GM23248 (cell line): ENCODE results near the gene RNASE8. TPM values are rescaled to one million over a fixed set of nuclear protein-coding genes. Genes with fewer than 3 reads are reported as not detected.

Experiments
- DNase-seq: peaks from one replicate; pipeline ENCODE4 v3.0.0-alpha.2; 2015
- H2AFZ ChIP-seq: fragments of 200-600 bp; sonication (generic); 2 replicates; pipeline ENCODE4 v1.6.1; 2016; ENCODE audit warnings: antibody characterized with exemption
- H3F3A ChIP-seq: fragments of 200-600 bp; sonication (generic); 2 replicates; pipeline ENCODE4 v1.6.1; 2016; ENCODE audit warnings: mild to moderate bottlenecking, antibody characterized with exemption, mixed run types; ENCODE audit not compliant: insufficient read depth
- H3K27ac ChIP-seq: fragments of 200-600 bp; sonication (generic); 2 replicates; pipeline ENCODE4 v1.5.1; 2016; ENCODE audit warnings: mild to moderate bottlenecking
- H3K27me3 ChIP-seq: fragments of 200-600 bp; sonication (generic); replicated peaks from 2 replicates; pipeline ENCODE4 v1.6.1; 2016; ENCODE audit warnings: mild to moderate bottlenecking; ENCODE audit not compliant: insufficient read depth
- H3K36me3 ChIP-seq: fragments of 200-600 bp; sonication (generic); 2 replicates; pipeline ENCODE4 v1.6.1; 2016; ENCODE audit warnings: low read depth, mild to moderate bottlenecking
- H3K4me1 ChIP-seq: fragments of 200-600 bp; sonication (generic); 2 replicates; pipeline ENCODE4 v1.6.1; 2016; ENCODE audit warnings: mild to moderate bottlenecking; ENCODE audit not compliant: insufficient read depth
- H3K4me2 ChIP-seq: fragments of 200-600 bp; sonication (generic); one replicate; pipeline ENCODE4 v1.6.1; 2016; ENCODE audit warnings: mild to moderate bottlenecking; ENCODE audit not compliant: unreplicated experiment
- H3K4me3 ChIP-seq: fragments of 200-600 bp; sonication (generic); 2 replicates; pipeline ENCODE4 v1.5.1; 2016; ENCODE audit warnings: mild to moderate bottlenecking
- H3K79me2 ChIP-seq: fragments of 200-600 bp; sonication (generic); 2 replicates; pipeline ENCODE4 v1.6.1; 2016; ENCODE audit warnings: mild to moderate bottlenecking; ENCODE audit not compliant: insufficient read depth
- H3K9ac ChIP-seq: fragments of 200-600 bp; sonication (generic); 2 replicates; pipeline ENCODE4 v1.6.1; 2016; ENCODE audit warnings: mild to moderate bottlenecking
- H3K9me2 ChIP-seq: fragments of 200-600 bp; sonication (generic); 2 replicates; pipeline ENCODE4 v1.6.1; 2016; ENCODE audit warnings: mixed run types, mild to moderate bottlenecking, moderate library complexity; ENCODE audit not compliant: insufficient read depth
- H3K9me3 ChIP-seq: fragments of 200-600 bp; sonication (generic); one replicate; pipeline ENCODE4 v1.6.1; 2017; ENCODE audit warnings: low read depth
- H4K20me1 ChIP-seq: fragments of 200-600 bp; sonication (generic); 2 replicates; pipeline ENCODE4 v1.6.0; 2016; ENCODE audit not compliant: insufficient read depth
- EZH2 ChIP-seq: fragments of 200-600 bp; sonication (generic); IDR thresholded peaks from 2 replicates; pipeline ENCODE4 v1.6.1; 2018; ENCODE audit warnings: antibody characterized with exemption, mild to moderate bottlenecking; ENCODE audit not compliant: insufficient read depth, poor library complexity, severe bottlenecking
- EZH2phosphoT487 ChIP-seq: fragments of 200-600 bp; sonication (generic); IDR thresholded peaks from 2 replicates; pipeline ENCODE4 v1.6.1; 2018; ENCODE audit warnings: antibody characterized with exemption, moderate library complexity, mild to moderate bottlenecking, low read depth; ENCODE audit not compliant: insufficient read depth
- WGBS, 2 experiments: methylation state at CpG; one replicate each; pipeline ENCODE4 v1.1.6; 2015 to 2017; ENCODE audit warnings: low lambda C conversion rate in 2 of 2, low coverage in 1 of 2; ENCODE audit errors: missing lambda C conversion rate in 2 of 2; 5-methylcytosine and 5-hydroxymethylcytosine counted together
- in situ Hi-C: fragments of 300-500 bp; cut with MboI; formaldehyde crosslinking; loops from 2 replicates; pipeline ENCODE4 v1.15.0; 2020
- polyA plus RNA-seq: library from polyadenylated mRNA; unstranded; fragments of >200 nt; fragmentation: Nextera tagmentation; extraction: Ambion mirVana; gene quantifications from 2 replicates; pipeline ENCODE4 v1.2.1, GENCODE V29; 2016
- total RNA-seq: library from RNA; depleted of rRNA; stranded (reverse); fragments of >200 nt; shearing (Covaris generic); gene quantifications from 2 replicates; pipeline ENCODE4 v1.2.3, GENCODE V29; 2014

The RNASE8 gene
- total and polyA plus RNA-seq, 2 experiments from 2014 or later = not detected

DNA sequence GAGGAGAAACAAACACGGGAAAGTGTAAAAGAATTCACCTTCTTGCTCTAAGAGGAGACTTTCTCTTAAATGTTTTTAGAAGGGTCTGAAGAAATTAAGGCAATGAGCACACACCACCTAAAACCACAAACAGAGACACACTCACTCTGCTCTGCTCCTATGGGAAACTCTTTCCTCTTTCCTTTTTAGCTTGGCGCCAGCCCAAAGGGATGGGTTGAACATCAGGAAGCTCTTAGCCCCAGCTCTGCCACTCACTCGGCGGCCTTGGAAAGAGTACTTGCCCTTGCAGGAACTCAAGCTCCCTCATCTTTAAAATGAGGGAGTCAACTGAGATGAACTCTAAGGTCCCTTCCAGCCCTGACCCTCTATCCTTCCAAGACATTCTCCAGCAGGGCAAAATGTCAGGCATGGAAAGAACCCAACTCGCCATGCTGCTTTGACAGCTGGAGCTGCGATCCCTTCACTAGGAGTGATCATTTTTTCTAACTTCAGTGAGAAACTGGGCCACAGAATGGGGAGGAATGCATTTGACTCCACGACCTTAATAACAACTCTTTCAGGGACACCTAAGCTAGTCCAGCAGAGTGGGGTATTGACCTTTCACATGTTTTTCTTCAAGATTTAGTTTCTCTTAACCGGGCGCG, 980 bp upstream of the RNASE8 start:
- no peaks in the 10 kb centered on the region for H3F3A ChIP-seq
- H3K27ac ChIP-seq = no peak overlapping the region
- no peaks in the 10 kb centered on the region for H3K9me2 ChIP-seq
- no peaks in the 10 kb centered on the region for H3K79me2 ChIP-seq
- TF ChIP-seq EZH2phosphoT487 (no peak), EZH2 (no peak)
- peak; percentile 69 for DNase-seq
- H4K20me1 ChIP-seq = no peaks in the 10 kb centered on the region
- WGBS, 2 experiments = 59 to 62% methylated on average over 10 of the region's 10 CpGs
- no peak overlapping the region for H3K4me3 ChIP-seq
- peak overlapping the region; percentile 41 for H3K4me2 ChIP-seq
- no peaks in the 10 kb centered on the region for H3K36me3 ChIP-seq
- H3K4me1 ChIP-seq = peaks cover 15% of the 10 kb centered on the region; the same call in 1 of the 2 replicates
- H3K9ac ChIP-seq = no peak overlapping the region
- H3K9me3 ChIP-seq = no peaks in the 10 kb centered on the region
- no peaks in the 10 kb centered on the region for H3K27me3 ChIP-seq
- peak overlapping the region; percentile 14; the same call in 1 of the 2 replicates for H2AFZ ChIP-seq
- in situ Hi-C loops = no loop called here

DNA sequence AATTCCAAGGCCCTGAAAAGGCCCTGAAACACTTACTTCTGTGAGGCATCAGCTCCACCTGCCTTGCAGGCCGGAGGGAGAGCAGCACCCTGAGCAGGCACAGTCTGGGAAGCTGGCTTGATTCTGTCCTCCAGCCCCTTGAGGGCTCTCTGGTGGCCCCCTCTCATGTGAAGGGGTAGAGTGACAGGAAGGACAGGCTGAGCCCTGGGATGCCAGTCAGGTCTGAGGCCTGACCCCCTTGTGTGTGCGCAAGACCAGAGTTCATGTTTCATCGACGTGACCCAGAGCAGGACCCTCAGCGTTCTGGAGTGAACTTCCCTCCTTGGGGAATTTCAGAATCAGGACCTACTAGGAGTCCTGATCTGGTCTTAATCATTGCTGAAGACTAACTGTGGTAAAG, 1.3 kb downstream of the RNASE8 start:
- 89 to 96% methylated on average over 5 of the region's 5 CpGs for WGBS, 2 experiments
- no peak for DNase-seq
- no peaks in the 10 kb centered on the region for H4K20me1 ChIP-seq
- H3K27me3 ChIP-seq = no peaks in the 10 kb centered on the region
- in situ Hi-C loops = no loop called here
- no peaks in the 10 kb centered on the region for H3K79me2 ChIP-seq
- no peaks in the 10 kb centered on the region for H3K9me2 ChIP-seq
- H3K4me2 ChIP-seq = no peak overlapping the region
- no peaks in the 10 kb centered on the region for H3K9me3 ChIP-seq
- H3K9ac ChIP-seq = no peak overlapping the region
- H3K27ac ChIP-seq = no peak overlapping the region
- no peaks in the 10 kb centered on the region for H3K36me3 ChIP-seq
- H3F3A ChIP-seq = peaks cover 9% of the 10 kb centered on the region; the same call in 1 of the 2 replicates
- TF ChIP-seq EZH2phosphoT487 (no peak), EZH2 (no peak)
- no peak overlapping the region for H2AFZ ChIP-seq
- peaks cover 26% of the 10 kb centered on the region for H3K4me1 ChIP-seq
- no peak overlapping the region for H3K4me3 ChIP-seq

DNA sequence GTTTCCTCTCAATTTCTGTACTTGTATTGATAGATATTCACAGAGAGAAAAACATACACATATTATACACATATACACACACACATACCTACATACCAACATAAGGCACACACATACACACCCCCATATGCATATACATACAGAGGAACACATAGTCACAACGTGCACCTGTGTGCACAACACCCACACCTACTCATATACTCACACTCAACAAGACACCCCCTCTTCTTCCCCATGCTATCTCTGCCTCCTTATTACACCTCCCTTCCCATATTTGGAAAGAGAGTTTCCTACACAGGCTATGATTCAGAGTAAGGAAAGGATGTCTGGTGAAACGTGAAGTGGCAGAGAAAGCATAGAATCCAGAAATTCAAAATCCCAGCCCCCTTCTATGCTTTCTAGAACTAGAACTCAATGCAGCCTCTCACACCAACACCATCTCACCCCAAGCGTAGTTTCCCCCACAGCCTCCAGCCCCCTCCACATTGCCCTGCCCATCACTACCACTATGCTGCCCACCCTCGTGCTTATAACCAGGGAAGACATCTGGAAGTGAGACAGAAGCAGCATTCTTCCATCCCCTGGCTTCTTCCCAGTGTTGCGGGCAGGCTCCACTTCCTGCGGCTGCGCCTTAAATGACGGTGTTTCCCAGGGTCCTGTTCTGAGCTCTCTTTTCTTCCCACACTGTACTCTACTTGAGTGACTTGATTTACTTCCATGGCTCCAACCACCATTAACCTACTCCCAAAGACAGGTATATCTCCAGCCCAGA, 2.4 kb downstream of the RNASE8 start:
- in situ Hi-C loops = no loop called here
- Histone ChIP-seq H4K20me1 (no peaks in the 10 kb centered on the region), H3F3A (peaks cover 10% of the 10 kb centered on the region; the same call in 1 of the 2 replicates), H3K4me2 (no peak overlapping the region), H2AFZ (no peak overlapping the region), H3K4me3 (no peak overlapping the region), H3K9me3 (no peaks in the 10 kb centered on the region), H3K9me2 (no peaks in the 10 kb centered on the region), H3K36me3 (no peaks in the 10 kb centered on the region), H3K27ac (no peak overlapping the region), H3K27me3 (no peaks in the 10 kb centered on the region), H3K9ac (no peak overlapping the region), H3K79me2 (no peaks in the 10 kb centered on the region), H3K4me1 (peaks cover 28% of the 10 kb centered on the region)
- TF ChIP-seq EZH2phosphoT487 = no peak
- TF ChIP-seq EZH2 = no peak
- peak; percentile 45 for DNase-seq
- WGBS, 2 experiments = 49 to 52% methylated on average over 8 of the region's 8 CpGs

DNA sequence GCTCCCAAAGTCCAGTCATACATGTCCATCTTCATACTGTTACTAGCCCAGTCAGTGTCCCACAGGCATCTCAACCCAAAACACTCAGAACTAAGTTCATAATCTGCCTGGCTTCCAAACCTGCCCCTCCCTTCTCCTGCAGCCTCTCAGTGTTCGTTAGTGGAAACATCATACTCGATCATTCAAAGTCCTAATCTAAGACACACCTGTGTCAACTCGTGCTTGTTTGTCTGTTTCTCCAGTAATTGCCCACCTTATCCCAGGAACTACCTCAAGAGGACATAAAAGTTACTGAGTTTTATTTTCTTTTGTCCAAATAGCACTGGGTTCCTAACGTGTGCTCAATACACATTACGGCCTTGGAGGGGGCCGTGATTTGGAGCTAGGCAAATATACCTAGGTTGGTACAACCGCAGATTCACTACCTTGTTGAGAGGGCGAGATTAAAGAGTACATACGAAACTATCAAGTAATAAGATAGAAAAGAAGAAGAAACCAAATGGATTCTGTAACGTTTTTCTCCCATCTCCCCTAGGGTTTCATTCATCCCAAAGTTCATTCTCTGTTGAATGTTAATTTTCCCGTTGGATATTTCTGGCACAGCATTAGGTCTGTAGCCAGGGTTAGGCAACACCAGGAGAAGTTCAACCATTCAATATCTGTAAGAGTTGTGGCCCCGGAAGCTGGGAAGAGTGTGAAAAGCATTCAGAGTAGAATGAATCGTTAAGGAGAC, 3.2 kb downstream of the RNASE8 start:
- WGBS, 2 experiments = 72 to 78% methylated on average over 13 of the region's 13 CpGs
- no peak for TF ChIP-seq EZH2phosphoT487
- no peak for TF ChIP-seq EZH2
- no peaks in the 10 kb centered on the region for H4K20me1 ChIP-seq
- no peak overlapping the region for H3K27ac ChIP-seq
- no peaks in the 10 kb centered on the region for H3K36me3 ChIP-seq
- no peak for DNase-seq
- peaks cover 10% of the 10 kb centered on the region; the same call in 1 of the 2 replicates for H3F3A ChIP-seq
- H3K79me2 ChIP-seq = no peaks in the 10 kb centered on the region
- H3K9ac ChIP-seq = no peak overlapping the region
- H3K9me2 ChIP-seq = no peaks in the 10 kb centered on the region
- H3K9me3 ChIP-seq = no peaks in the 10 kb centered on the region
- H3K4me3 ChIP-seq = no peak overlapping the region
- no peaks in the 10 kb centered on the region for H3K27me3 ChIP-seq
- in situ Hi-C loops = no loop called here
- H3K4me2 ChIP-seq = no peak overlapping the region
- no peak overlapping the region for H2AFZ ChIP-seq
- peaks cover 28% of the 10 kb centered on the region for H3K4me1 ChIP-seq
